Measurements from ENCODE around the gene RAB1A. TPM values are rescaled to one million over a fixed set of nuclear protein-coding genes. Genes with fewer than 3 reads are reported as not detected.

The RAB1A gene
- total and polyA plus RNA-seq, 2 of the 13 experiments (the other 11 are each of a cell fraction or from before 2014, with no cell fraction given), result 206 to 226 TPM

DNA sequence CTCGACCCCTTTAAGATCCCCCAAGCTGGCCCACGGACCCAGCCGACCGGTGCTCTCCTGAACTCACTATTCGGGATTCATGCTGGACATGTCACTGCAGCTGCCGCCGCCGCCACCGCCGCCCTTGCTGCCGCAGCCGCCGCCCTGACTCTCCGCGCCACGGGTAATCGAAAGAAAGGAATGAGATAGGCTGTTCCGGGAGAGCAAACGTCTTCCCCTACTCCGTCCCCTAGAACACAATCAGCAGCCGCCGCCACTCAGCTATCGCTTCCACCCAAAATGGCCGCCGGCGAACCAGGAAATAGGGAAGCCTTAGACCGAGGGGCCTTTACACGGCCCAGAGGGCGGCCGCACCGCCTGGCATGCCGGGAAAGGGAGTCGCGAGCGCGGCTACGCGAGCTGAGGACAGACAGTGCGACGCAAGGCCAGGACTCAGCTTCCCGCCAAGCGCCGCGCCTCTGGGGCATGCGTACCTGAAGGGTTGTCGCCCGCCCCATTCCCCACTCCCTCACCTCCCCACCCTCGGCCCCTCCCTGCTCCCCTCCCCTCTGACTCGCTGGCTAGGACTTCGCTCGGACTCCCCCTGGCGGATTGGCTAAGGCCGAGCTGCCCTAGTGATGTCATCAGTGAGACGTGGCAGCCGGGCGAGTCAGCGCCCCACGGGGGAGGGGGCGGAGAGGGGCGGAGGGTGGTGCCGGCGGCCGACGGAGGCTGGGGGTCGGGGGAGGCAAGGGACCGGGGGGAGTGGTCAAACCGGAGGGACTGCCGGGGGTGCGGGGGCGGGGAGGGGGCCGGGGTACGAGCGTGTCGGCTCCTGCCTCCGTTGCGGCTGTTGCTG, at the start of gene RAB1A (continued):
- TF ChIP-seq FOXO1 (CRISPR knock-in tag; IDR thresholded peaks at IDR 0.05) (no peak), HES4 (CRISPR knock-in tag; IDR thresholded peaks at IDR 0.05; ENCODE audit: borderline replicate concordance) (no peak), ZNF10 (CRISPR knock-in tag; IDR thresholded peaks at IDR 0.05; ENCODE audit: borderline replicate concordance, low read depth) (no peak), CHD2 (IDR thresholded peaks at IDR 0.05; ENCODE audit: low read depth, low read length) (no peak), MXI1 (IDR thresholded peaks at IDR 0.05; ENCODE audit: borderline replicate concordance, low read depth, low read length) (peak; percentile 91; the same call in 1 of the 3 replicates), ZNF232 (CRISPR knock-in tag; IDR thresholded peaks at IDR 0.05; ENCODE audit: borderline replicate concordance) (no peak), ESRRA (CRISPR knock-in tag; IDR thresholded peaks at IDR 0.05; ENCODE audit: low read depth) (peak; percentile 35; the same call in 1 of the 2 replicates), CHCHD3 (CRISPR knock-in tag; IDR thresholded peaks at IDR 0.05) (peak; percentile 56; the same call in 1 of the 2 replicates), ZNF33B (CRISPR knock-in tag; IDR thresholded peaks at IDR 0.05) (no peak; the same call in 1 of the 2 replicates), ZNF761 (CRISPR knock-in tag; conservative IDR thresholded peaks at IDR 0.05) (no peak), LCORL (IDR thresholded peaks at IDR 0.05) (no peak), LCORL (CRISPR knock-in tag; IDR thresholded peaks at IDR 0.05) (peak; percentile 61; the same call in 1 of the 2 replicates), RNF2 (conservative IDR thresholded peaks at IDR 0.05; ENCODE audit: low read depth) (peak; percentile 68; the same call in 1 of the 2 replicates), ZNF557 (CRISPR knock-in tag; IDR thresholded peaks at IDR 0.05) (no peak), NR3C1 (CRISPR knock-in tag; IDR thresholded peaks at IDR 0.05) (no peak), SRSF1 (optimal IDR thresholded peaks at IDR 0.05; ENCODE audit: low read depth, low read length) (no peak)
- TF ChIP-seq, protein P1, sequence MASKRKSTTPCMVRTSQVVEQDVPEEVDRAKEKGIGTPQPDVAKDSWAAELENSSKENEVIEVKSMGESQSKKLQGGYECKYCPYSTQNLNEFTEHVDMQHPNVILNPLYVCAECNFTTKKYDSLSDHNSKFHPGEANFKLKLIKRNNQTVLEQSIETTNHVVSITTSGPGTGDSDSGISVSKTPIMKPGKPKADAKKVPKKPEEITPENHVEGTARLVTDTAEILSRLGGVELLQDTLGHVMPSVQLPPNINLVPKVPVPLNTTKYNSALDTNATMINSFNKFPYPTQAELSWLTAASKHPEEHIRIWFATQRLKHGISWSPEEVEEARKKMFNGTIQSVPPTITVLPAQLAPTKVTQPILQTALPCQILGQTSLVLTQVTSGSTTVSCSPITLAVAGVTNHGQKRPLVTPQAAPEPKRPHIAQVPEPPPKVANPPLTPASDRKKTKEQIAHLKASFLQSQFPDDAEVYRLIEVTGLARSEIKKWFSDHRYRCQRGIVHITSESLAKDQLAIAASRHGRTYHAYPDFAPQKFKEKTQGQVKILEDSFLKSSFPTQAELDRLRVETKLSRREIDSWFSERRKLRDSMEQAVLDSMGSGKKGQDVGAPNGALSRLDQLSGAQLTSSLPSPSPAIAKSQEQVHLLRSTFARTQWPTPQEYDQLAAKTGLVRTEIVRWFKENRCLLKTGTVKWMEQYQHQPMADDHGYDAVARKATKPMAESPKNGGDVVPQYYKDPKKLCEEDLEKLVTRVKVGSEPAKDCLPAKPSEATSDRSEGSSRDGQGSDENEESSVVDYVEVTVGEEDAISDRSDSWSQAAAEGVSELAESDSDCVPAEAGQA (IDR thresholded peaks at IDR 0.05; ENCODE audit: low read depth), result peak; percentile 91
- TF ChIP-seq, protein P1 (CRISPR knock-in tag; IDR thresholded peaks at IDR 0.05; ENCODE audit: borderline replicate concordance), result no peak
- TF ChIP-seq, protein P2, sequence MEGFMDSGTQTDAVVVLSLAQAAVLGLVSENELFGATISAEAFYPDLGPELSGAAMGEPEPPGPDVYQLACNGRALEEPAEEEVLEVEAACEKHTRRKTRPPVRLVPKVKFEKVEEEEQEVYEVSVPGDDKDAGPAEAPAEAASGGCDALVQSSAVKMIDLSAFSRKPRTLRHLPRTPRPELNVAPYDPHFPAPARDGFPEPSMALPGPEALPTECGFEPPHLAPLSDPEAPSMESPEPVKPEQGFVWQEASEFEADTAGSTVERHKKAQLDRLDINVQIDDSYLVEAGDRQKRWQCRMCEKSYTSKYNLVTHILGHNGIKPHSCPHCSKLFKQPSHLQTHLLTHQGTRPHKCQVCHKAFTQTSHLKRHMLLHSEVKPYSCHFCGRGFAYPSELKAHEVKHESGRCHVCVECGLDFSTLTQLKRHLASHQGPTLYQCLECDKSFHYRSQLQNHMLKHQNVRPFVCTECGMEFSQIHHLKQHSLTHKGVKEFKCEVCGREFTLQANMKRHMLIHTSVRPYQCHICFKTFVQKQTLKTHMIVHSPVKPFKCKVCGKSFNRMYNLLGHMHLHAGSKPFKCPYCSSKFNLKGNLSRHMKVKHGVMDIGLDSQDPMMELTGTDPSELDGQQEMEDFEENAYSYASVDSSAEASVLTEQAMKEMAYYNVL (CRISPR knock-in tag; IDR thresholded peaks at IDR 0.05; ENCODE audit: borderline replicate concordance), result peak; percentile 86
- TF ChIP-seq, protein P3, sequence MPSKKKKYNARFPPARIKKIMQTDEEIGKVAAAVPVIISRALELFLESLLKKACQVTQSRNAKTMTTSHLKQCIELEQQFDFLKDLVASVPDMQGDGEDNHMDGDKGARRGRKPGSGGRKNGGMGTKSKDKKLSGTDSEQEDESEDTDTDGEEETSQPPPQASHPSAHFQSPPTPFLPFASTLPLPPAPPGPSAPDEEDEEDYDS (CRISPR knock-in tag; IDR thresholded peaks at IDR 0.05), result peak; percentile 91
- TF ChIP-seq, protein P4, sequence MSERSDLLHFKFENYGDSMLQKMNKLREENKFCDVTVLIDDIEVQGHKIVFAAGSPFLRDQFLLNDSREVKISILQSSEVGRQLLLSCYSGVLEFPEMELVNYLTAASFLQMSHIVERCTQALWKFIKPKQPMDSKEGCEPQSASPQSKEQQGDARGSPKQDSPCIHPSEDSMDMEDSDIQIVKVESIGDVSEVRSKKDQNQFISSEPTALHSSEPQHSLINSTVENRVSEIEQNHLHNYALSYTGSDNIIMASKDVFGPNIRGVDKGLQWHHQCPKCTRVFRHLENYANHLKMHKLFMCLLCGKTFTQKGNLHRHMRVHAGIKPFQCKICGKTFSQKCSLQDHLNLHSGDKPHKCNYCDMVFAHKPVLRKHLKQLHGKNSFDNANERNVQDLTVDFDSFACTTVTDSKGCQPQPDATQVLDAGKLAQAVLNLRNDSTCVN (CRISPR knock-in tag; IDR thresholded peaks at IDR 0.05; ENCODE audit: borderline replicate concordance), result no peak
